T-helper 2 cell (primary cell): Measurements from ENCODE around the gene STX19.
A peak's percentile ranks its signal among the peaks of the same experiment; 100 is the strongest.
"Not testable (repeated sequence)": the region's sequence is repeated elsewhere in the genome, so short reads cannot be mapped to it uniquely, and the experiment has no call there.

Source experiments
- DNase-seq, 5 experiments: peaks; one replicate each; pipeline versions ENCODE4 v3.0.0 to v3.0.0-alpha.2; 2012 to 2022

Gene STX19

GRCh38 chr3:93973131-93974126 is 55.0 kb downstream of the STX19 start, which contains the start of gene PROS1:
PROS1 (minus strand) TSS chr3:93973896; CDS start chr3:93973749, 147 bp downstream.
- DNase-seq = peak in 4 of 5 experiments; percentile 8 to 58 (median 20)

GRCh38 chr3:93969997-93970396 is 58.4 kb downstream of the STX19 start:
- no peak for DNase-seq

GRCh38 chr3:93969443-93969842 is 59.0 kb downstream of the STX19 start:
- DNase-seq = no peak

- DNase-seq = not testable (repeated sequence)
Observed at GRCh38 chr3:93965106-93965505, 63.3 kb downstream of the STX19 start.
